ENCODE data around the gene ENTPD8. TPM values are rescaled to one million over a fixed set of nuclear protein-coding genes. Genes with fewer than 3 reads are reported as not detected.

Gene ENTPD8, protein sequence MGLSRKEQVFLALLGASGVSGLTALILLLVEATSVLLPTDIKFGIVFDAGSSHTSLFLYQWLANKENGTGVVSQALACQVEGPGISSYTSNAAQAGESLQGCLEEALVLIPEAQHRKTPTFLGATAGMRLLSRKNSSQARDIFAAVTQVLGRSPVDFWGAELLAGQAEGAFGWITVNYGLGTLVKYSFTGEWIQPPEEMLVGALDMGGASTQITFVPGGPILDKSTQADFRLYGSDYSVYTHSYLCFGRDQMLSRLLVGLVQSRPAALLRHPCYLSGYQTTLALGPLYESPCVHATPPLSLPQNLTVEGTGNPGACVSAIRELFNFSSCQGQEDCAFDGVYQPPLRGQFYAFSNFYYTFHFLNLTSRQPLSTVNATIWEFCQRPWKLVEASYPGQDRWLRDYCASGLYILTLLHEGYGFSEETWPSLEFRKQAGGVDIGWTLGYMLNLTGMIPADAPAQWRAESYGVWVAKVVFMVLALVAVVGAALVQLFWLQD
- polyA plus RNA-seq (2013, experiment 1 of 2) = 0.03 TPM
- 0.04 TPM for polyA plus RNA-seq (2013, experiment 2 of 2)

DNA sequence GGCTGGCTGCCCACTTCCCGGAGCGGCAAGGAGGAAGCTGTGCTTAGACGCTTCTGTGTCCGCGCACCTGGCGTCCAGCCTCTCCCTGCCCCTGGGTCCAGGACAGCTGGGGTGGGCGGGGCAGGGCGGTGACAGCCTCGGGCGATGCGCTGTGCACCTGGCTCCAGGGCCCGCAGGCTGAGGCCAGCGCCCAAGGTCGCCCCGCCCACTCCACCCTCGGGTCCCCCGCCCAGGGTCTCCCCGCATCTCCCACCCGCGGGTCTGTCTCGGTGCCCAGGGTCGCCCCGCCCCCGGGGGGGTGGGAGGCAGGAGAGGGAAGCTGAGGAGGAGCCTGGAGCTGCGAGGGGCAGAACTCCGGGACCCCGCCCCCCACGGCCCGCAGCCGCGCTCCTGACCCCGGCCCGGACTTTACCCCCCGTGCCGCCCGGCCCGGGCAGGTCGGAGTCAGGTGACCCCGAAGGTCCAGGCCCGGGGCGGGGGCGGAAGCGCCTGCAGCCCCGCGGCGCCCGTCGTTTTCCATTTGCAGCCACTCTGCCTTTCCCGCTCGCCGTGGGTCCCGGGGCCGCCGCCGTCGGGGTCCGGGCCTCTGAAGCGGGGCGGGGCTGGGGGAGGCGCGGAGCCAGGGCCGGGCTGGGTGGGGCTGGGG is at the start of gene ENTPD8:
Gene ENTPD8 (minus strand): TSS at position 69 of the 646 bp plus-strand sequence. CDS start 3,072 bp downstream, outside the sequence.
- Histone ChIP-seq H4K8ac (ENCODE audit: low read depth, low read length) (no peak within 1 kb of the TSS), H3K23ac (ENCODE audit: low read depth, low read length, poor library complexity) (no peak within 1 kb of the TSS), H3K4me3 (ENCODE audit: low read length in 2 of 2) (peak within 1 kb of the TSS; percentile 24 to 68), H3K79me1 (ENCODE audit: low read depth, low read length) (no peaks in the 10 kb centered on the region), H2AK5ac (ENCODE audit: low read depth, low read length) (no peak within 1 kb of the TSS), H4K91ac (ENCODE audit: low read depth, low read length, poor library complexity) (no peak within 1 kb of the TSS), H3K27me3 (ENCODE audit: control insufficient read depth in 3 of 3, insufficient read depth in 3 of 3, low read depth in 1 of 3, low read length in 3 of 3) (peaks cover 0 to 11% (median 4%) of the 10 kb centered on the region in 3 experiments), H2BK12ac (ENCODE audit: low read length) (no peak within 1 kb of the TSS), H3K4me1 (ENCODE audit: control insufficient read depth in 2 of 2, insufficient read depth in 1 of 2, low read depth in 1 of 2, low read length in 2 of 2) (peaks cover 2 to 6% of the 10 kb centered on the region in 2 donors), H2BK15ac (ENCODE audit: low read length) (no peak within 1 kb of the TSS), H2BK120ac (ENCODE audit: low read depth, low read length) (no peak within 1 kb of the TSS), H3K4me2 (ENCODE audit: insufficient read depth, low read length, poor library complexity, severe bottlenecking) (peak within 1 kb of the TSS; percentile 86), H2BK5ac (ENCODE audit: low read length) (peak within 1 kb of the TSS; percentile 24), H3K9ac (ENCODE audit: low read depth, low read length, poor library complexity) (no peak within 1 kb of the TSS), H3K4ac (ENCODE audit: low read length) (no peak within 1 kb of the TSS), H3K9me3 (replicated peaks in 1 of 2; ENCODE audit: control insufficient read depth in 2 of 2, insufficient read depth in 1 of 2, low read depth in 1 of 2, low read length in 2 of 2) (no peaks in the 10 kb centered on the region), H3K18ac (ENCODE audit: low read length) (no peak within 1 kb of the TSS), H2AFZ (ENCODE audit: low read length) (peak within 1 kb of the TSS; percentile 86), H3K27ac (replicated peaks; ENCODE audit: low read length) (no peak within 1 kb of the TSS), H3K14ac (ENCODE audit: low read length) (no peak within 1 kb of the TSS), H3K36me3 (replicated peaks in 1 of 2; ENCODE audit: control insufficient read depth in 2 of 2, insufficient read depth in 2 of 2, low read length in 2 of 2) (no peaks in the 10 kb centered on the region)
- no CpG with 5 or more reads among the region's 62 CpGs for WGBS, 2 donors (ENCODE audit: extremely low coverage in 2 of 2, insufficient read length in 2 of 2, insufficient replicate concordance in 1 of 2)
- DNase-seq (ENCODE audit: low spot score) = no peak

DNA sequence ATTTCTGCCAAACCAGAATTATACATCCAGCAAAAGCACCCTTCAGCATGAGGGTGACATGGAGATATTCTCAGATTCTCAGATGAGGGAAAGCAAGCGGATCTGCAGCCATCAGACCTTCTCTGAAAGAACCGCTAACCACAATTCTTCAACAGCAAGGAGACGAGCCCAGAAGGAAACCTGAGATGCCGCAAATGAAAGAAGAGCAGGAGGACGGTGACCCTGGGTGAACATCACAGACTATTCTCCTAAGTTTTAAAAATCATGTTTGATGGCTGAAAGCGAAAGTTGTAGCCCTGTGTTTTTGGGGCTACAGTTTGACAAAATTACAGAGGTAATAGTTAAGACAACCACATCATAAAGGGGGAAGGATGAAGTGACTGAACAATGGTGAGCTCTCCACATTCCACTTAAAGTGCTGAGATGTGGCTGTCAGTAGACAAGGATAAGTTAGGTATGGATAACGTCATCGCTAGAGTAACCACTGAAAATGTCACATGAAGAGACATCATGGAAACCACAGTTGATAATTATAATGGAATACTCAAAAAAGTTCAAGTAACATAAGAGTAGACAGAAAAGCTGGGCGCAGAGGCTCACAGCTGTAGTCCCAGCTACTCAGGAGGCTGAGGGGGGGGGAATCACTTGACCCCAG is 49.5 kb upstream of the ENTPD8 start:
- no peaks in the 10 kb centered on the region for H3K27me3 ChIP-seq (ENCODE audit: control insufficient read depth in 3 of 3, insufficient read depth in 3 of 3, low read depth in 1 of 3, low read length in 3 of 3)
- no peak overlapping the region for H2BK120ac ChIP-seq (ENCODE audit: low read depth, low read length)
- no peak overlapping the region for H2AK5ac ChIP-seq (ENCODE audit: low read depth, low read length)
- H4K91ac ChIP-seq (ENCODE audit: low read depth, low read length, poor library complexity) = no peak overlapping the region
- no peak overlapping the region for H3K23ac ChIP-seq (ENCODE audit: low read depth, low read length, poor library complexity)
- H2BK12ac ChIP-seq (ENCODE audit: low read length) = no peak overlapping the region
- no peak for DNase-seq (ENCODE audit: low spot score)
- H3K4me1 ChIP-seq (ENCODE audit: control insufficient read depth in 2 of 2, insufficient read depth in 1 of 2, low read depth in 1 of 2, low read length in 2 of 2) = peaks cover 0 to 2% of the 10 kb centered on the region in 2 donors
- H2BK15ac ChIP-seq (ENCODE audit: low read length) = no peak overlapping the region
- H3K4me2 ChIP-seq (ENCODE audit: insufficient read depth, low read length, poor library complexity, severe bottlenecking) = no peak overlapping the region
- no peak overlapping the region for H3K14ac ChIP-seq (ENCODE audit: low read length)
- no peak overlapping the region for H3K4me3 ChIP-seq (ENCODE audit: low read length in 2 of 2)
- H2BK5ac ChIP-seq (ENCODE audit: low read length) = no peak overlapping the region
- whole genome bisulfite sequencing, 2 donors (ENCODE audit: extremely low coverage in 2 of 2, insufficient read length in 2 of 2, insufficient replicate concordance in 1 of 2) = no CpG with 5 or more reads among the region's 9 CpGs
- no peak overlapping the region for H3K18ac ChIP-seq (ENCODE audit: low read length)
- H2AFZ ChIP-seq (ENCODE audit: low read length) = no peak overlapping the region
- H3K9me3 ChIP-seq (replicated peaks in 1 of 2; ENCODE audit: control insufficient read depth in 2 of 2, insufficient read depth in 1 of 2, low read depth in 1 of 2, low read length in 2 of 2) = peaks cover 3 to 4% of the 10 kb centered on the region in 2 donors
- H3K27ac ChIP-seq (replicated peaks; ENCODE audit: low read length) = no peak overlapping the region
- H3K36me3 ChIP-seq (replicated peaks in 1 of 2; ENCODE audit: control insufficient read depth in 2 of 2, insufficient read depth in 2 of 2, low read length in 2 of 2) = no peaks in the 10 kb centered on the region
- no peak overlapping the region for H3K4ac ChIP-seq (ENCODE audit: low read length)
- no peak overlapping the region for H3K9ac ChIP-seq (ENCODE audit: low read depth, low read length, poor library complexity)
- no peak overlapping the region for H4K8ac ChIP-seq (ENCODE audit: low read depth, low read length)
- H3K79me1 ChIP-seq (ENCODE audit: low read depth, low read length) = no peaks in the 10 kb centered on the region

DNA sequence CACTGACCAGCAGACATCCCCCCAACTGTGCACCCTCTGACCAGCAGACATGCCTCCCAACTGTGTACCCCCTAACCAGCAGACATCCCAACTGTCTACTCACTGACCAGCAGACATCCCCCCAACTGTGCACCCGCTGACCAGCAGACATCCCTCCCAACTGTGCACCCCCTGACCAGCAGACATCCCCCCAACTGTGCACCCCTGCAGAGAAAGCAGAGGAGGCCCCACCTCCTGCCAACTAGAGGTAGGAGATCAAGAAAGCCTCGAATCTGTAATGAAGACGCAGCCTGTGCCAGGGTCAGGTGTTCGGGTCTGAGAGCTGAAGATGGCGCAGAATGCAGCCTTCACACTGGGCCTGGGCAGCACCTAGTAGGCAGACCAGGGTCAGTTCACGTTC is 47.7 kb upstream of the ENTPD8 start:
- Histone ChIP-seq H2BK5ac (ENCODE audit: low read length) (no peak overlapping the region), H3K4ac (ENCODE audit: low read length) (no peak overlapping the region), H4K8ac (ENCODE audit: low read depth, low read length) (no peak overlapping the region), H4K91ac (ENCODE audit: low read depth, low read length, poor library complexity) (no peak overlapping the region), H3K14ac (ENCODE audit: low read length) (peak overlapping the region; percentile 21), H2BK12ac (ENCODE audit: low read length) (no peak overlapping the region), H3K79me1 (ENCODE audit: low read depth, low read length) (peaks cover 1% of the 10 kb centered on the region), H3K23ac (ENCODE audit: low read depth, low read length, poor library complexity) (peak overlapping the region; percentile 73), H3K27ac (replicated peaks; ENCODE audit: low read length) (no peak overlapping the region), H2BK120ac (ENCODE audit: low read depth, low read length) (no peak overlapping the region), H3K4me1 (ENCODE audit: control insufficient read depth in 2 of 2, insufficient read depth in 1 of 2, low read depth in 1 of 2, low read length in 2 of 2) (peaks cover 0 to 2% of the 10 kb centered on the region in 2 donors), H3K18ac (ENCODE audit: low read length) (peak overlapping the region; percentile 38), H2AFZ (ENCODE audit: low read length) (no peak overlapping the region), H3K27me3 (ENCODE audit: control insufficient read depth in 3 of 3, insufficient read depth in 3 of 3, low read depth in 1 of 3, low read length in 3 of 3) (no peaks in the 10 kb centered on the region), H3K36me3 (replicated peaks in 1 of 2; ENCODE audit: control insufficient read depth in 2 of 2, insufficient read depth in 2 of 2, low read length in 2 of 2) (no peaks in the 10 kb centered on the region), H3K9ac (ENCODE audit: low read depth, low read length, poor library complexity) (no peak overlapping the region), H2BK15ac (ENCODE audit: low read length) (no peak overlapping the region), H2AK5ac (ENCODE audit: low read depth, low read length) (no peak overlapping the region), H3K4me3 (ENCODE audit: low read length in 2 of 2) (no peak overlapping the region), H3K9me3 (replicated peaks in 1 of 2; ENCODE audit: control insufficient read depth in 2 of 2, insufficient read depth in 1 of 2, low read depth in 1 of 2, low read length in 2 of 2) (peaks cover 3 to 4% of the 10 kb centered on the region in 2 donors), H3K4me2 (ENCODE audit: insufficient read depth, low read length, poor library complexity, severe bottlenecking) (no peak overlapping the region)
- DNase-seq (ENCODE audit: low spot score) = no peak
- WGBS, 2 donors (ENCODE audit: extremely low coverage in 2 of 2, insufficient read length in 2 of 2, insufficient replicate concordance in 1 of 2) = no CpG with 5 or more reads among the region's 6 CpGs

DNA sequence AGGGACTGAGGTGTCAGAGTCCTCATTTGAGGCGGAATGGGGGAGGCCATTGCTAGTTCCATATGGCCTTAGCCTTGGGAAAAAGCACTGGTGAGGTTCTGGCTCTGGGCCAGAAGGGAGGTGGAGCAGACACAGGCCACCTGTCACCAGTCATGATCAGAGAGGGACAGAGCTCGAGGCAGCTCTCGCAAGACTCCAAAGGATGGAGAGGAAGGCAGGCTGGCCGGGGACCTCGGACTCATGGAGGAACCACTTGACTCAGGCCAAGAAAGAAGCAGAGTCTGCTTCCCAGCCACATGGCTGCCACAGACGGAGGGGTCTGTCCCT is 47.1 kb upstream of the ENTPD8 start:
- no peak overlapping the region for H2BK12ac ChIP-seq (ENCODE audit: low read length)
- no peak for DNase-seq (ENCODE audit: low spot score)
- H3K9me3 ChIP-seq (replicated peaks in 1 of 2; ENCODE audit: control insufficient read depth in 2 of 2, insufficient read depth in 1 of 2, low read depth in 1 of 2, low read length in 2 of 2) = peaks cover 3% of the 10 kb centered on the region in 2 donors
- WGBS, 2 donors (ENCODE audit: extremely low coverage in 2 of 2, insufficient read length in 2 of 2, insufficient replicate concordance in 1 of 2) = no CpG with 5 or more reads among the region's 6 CpGs
- no peaks in the 10 kb centered on the region for H3K36me3 ChIP-seq (replicated peaks in 1 of 2; ENCODE audit: control insufficient read depth in 2 of 2, insufficient read depth in 2 of 2, low read length in 2 of 2)
- no peak overlapping the region for H3K27ac ChIP-seq (replicated peaks; ENCODE audit: low read length)
- no peak overlapping the region for H2AFZ ChIP-seq (ENCODE audit: low read length)
- H3K23ac ChIP-seq (ENCODE audit: low read depth, low read length, poor library complexity) = peak overlapping the region; percentile 73
- H2BK120ac ChIP-seq (ENCODE audit: low read depth, low read length) = no peak overlapping the region
- no peak overlapping the region for H4K91ac ChIP-seq (ENCODE audit: low read depth, low read length, poor library complexity)
- H3K9ac ChIP-seq (ENCODE audit: low read depth, low read length, poor library complexity) = no peak overlapping the region
- no peak overlapping the region for H2BK5ac ChIP-seq (ENCODE audit: low read length)
- no peak overlapping the region for H3K14ac ChIP-seq (ENCODE audit: low read length)
- no peak overlapping the region for H3K4me3 ChIP-seq (ENCODE audit: low read length in 2 of 2)
- H3K79me1 ChIP-seq (ENCODE audit: low read depth, low read length) = peaks cover 2% of the 10 kb centered on the region
- no peak overlapping the region for H3K4ac ChIP-seq (ENCODE audit: low read length)
- H3K27me3 ChIP-seq (ENCODE audit: control insufficient read depth in 3 of 3, insufficient read depth in 3 of 3, low read depth in 1 of 3, low read length in 3 of 3) = no peaks in the 10 kb centered on the region
- no peak overlapping the region for H3K18ac ChIP-seq (ENCODE audit: low read length)
- H2BK15ac ChIP-seq (ENCODE audit: low read length) = peak overlapping the region; percentile 15
- H3K4me1 ChIP-seq (ENCODE audit: control insufficient read depth in 2 of 2, insufficient read depth in 1 of 2, low read depth in 1 of 2, low read length in 2 of 2) = peaks cover 0 to 2% of the 10 kb centered on the region in 2 donors
- no peak overlapping the region for H3K4me2 ChIP-seq (ENCODE audit: insufficient read depth, low read length, poor library complexity, severe bottlenecking)
- H4K8ac ChIP-seq (ENCODE audit: low read depth, low read length) = no peak overlapping the region
- peak overlapping the region; percentile 19 for H2AK5ac ChIP-seq (ENCODE audit: low read depth, low read length)
